ENCODE measurements around the gene SPAG9. TPM values are rescaled to one million over a fixed set of nuclear protein-coding genes. Genes with fewer than 3 reads are reported as not detected.
A peak's percentile ranks its signal among the peaks of the same experiment; 100 is the strongest.
"Not testable (repeated sequence)": the region's sequence is repeated elsewhere in the genome, so short reads cannot be mapped to it uniquely, and the experiment has no call there.

SPAG9 gene
- total RNA-seq, 1 donor from 2014 or later, result 72.9 TPM

DNA sequence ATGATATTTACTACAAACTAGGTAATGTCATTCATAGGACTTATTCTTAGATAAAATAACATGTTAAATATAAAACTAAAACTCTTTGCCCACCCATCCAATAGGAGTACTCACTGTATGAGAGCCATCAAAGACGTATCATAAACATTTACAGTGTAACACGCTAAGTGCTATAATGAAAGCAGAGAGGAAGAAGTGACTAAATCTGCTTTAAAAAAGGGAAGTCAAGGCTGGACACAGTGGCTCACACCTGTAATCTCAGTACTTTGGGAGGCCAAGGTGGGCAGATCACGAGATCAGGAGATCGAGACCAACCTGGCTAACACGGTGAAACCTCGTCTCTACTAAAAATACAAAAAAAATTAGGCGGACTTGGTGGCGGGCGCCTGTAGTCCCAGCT lies 32.4 kb downstream of the SPAG9 start:
- Mint-ChIP-seq H3K27ac (no peak overlapping the region), H3K4me1 (peaks cover 9% of the 10 kb centered on the region), H3K27me3 (ENCODE audit: low read depth) (no peaks in the 10 kb centered on the region), H3K36me3 (no peaks in the 10 kb centered on the region), H3K4me3 (no peak overlapping the region), H3K9me3 (no peaks in the 10 kb centered on the region)
- TF ChIP-seq, protein P1, sequence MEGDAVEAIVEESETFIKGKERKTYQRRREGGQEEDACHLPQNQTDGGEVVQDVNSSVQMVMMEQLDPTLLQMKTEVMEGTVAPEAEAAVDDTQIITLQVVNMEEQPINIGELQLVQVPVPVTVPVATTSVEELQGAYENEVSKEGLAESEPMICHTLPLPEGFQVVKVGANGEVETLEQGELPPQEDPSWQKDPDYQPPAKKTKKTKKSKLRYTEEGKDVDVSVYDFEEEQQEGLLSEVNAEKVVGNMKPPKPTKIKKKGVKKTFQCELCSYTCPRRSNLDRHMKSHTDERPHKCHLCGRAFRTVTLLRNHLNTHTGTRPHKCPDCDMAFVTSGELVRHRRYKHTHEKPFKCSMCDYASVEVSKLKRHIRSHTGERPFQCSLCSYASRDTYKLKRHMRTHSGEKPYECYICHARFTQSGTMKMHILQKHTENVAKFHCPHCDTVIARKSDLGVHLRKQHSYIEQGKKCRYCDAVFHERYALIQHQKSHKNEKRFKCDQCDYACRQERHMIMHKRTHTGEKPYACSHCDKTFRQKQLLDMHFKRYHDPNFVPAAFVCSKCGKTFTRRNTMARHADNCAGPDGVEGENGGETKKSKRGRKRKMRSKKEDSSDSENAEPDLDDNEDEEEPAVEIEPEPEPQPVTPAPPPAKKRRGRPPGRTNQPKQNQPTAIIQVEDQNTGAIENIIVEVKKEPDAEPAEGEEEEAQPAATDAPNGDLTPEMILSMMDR (IDR thresholded peaks at IDR 0.05; ENCODE audit: unreplicated experiment), result no peak
- DNase-seq (ENCODE audit: low spot score in 2 of 2, unreplicated experiment in 2 of 2), result no peak

DNA sequence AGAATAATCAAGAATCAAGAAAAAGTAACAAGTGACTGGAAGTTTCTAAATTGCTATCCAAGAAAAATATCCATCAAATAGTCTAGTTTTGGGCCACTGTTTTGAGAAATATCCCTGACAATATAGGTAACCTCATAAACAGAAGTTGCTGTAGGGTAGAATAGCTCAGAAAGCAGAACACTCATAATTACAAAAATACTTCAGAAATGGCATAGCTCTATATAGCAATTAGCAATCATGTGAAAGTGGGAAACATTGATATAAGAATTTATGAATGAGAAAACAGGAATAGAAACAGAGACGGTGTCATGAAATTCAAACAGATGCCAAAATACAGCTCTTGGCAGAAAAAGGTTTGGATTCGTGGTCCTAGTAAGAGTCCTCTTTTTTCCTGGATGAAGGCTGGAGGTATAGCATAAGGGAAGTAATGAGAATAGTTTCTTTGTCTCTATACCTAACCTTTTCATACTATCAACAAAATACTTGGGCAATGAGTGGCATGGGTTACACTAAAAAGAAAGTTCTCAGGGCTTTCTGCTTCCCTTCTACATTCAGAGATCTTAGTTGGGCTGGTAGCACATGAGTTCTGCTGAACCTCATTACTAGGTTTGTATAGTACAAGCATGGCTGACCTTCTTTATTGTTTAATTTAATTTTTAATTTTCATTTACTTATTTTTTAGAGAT lies 33.5 kb downstream of the SPAG9 start:
- Mint-ChIP-seq H3K4me3 (no peak overlapping the region), H3K9me3 (no peaks in the 10 kb centered on the region), H3K27me3 (ENCODE audit: low read depth) (no peaks in the 10 kb centered on the region), H3K4me1 (peaks cover 9% of the 10 kb centered on the region), H3K27ac (no peak overlapping the region), H3K36me3 (no peaks in the 10 kb centered on the region)
- TF ChIP-seq, protein P1 (IDR thresholded peaks at IDR 0.05; ENCODE audit: unreplicated experiment), result no peak
- no peak for DNase-seq (ENCODE audit: low spot score in 2 of 2, unreplicated experiment in 2 of 2)

DNA sequence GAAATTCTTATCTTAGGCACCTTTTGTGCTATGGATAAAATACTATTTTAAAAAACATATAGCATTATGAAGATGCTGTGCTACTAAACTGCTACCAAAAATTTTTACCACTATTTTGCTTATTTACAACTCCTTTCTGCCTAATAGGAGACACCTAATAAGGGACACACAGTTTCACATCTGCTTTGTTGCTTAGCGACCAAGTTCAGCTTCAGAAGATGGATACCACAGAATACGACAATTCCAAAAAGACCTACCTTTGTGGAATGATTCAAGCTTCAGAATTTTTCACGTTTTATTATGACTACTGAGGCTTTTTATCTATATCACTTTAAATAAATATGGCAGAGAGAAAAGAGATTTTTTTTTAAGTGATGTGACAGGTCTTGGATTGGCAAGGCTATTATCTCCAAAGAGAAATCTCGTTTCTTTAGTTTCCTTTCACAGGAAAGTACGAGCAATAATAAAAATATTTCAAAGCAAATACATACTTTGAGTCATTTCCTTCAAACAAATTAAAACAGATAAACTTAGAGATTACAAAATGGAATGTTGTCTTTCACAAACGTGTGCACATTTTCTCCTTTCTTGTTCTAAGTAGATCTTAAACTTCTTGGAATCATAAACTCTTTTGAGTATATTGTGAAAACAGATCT lies 35.4 kb downstream of the SPAG9 start:
- no peak overlapping the region for H3K4me3 Mint-ChIP-seq
- H3K4me1 Mint-ChIP-seq, result peaks cover 5% of the 10 kb centered on the region
- H3K27me3 Mint-ChIP-seq (ENCODE audit: low read depth), result no peaks in the 10 kb centered on the region
- TF ChIP-seq, protein P1 (IDR thresholded peaks at IDR 0.05; ENCODE audit: unreplicated experiment), result no peak
- H3K9me3 Mint-ChIP-seq, result no peaks in the 10 kb centered on the region
- no peaks in the 10 kb centered on the region for H3K36me3 Mint-ChIP-seq
- peak overlapping the region; percentile 10 for H3K27ac Mint-ChIP-seq
- no peak for DNase-seq (ENCODE audit: low spot score in 2 of 2, unreplicated experiment in 2 of 2)

DNA sequence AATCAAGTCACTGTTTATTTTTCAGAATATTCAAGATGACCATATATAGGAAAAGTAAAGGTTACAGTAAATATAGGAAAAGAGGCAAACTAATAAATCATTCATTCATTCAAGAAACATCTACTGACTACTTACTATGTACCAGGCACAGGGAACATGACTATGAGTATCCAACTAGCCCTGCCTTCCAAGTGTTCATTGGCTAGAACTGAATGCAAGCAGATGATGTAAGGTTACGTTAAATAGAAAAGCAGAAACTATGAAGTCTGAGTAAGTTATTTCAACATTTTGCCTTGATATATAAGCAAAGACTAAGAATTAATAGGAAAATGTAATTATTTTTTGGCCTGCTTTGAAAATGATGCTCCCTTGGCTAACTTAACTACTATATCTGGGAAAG lies 36.7 kb downstream of the SPAG9 start:
- H3K9me3 Mint-ChIP-seq, result no peaks in the 10 kb centered on the region
- peaks cover 5% of the 10 kb centered on the region for H3K4me1 Mint-ChIP-seq
- TF ChIP-seq, protein P1 (IDR thresholded peaks at IDR 0.05; ENCODE audit: unreplicated experiment), result no peak
- no peaks in the 10 kb centered on the region for H3K27me3 Mint-ChIP-seq (ENCODE audit: low read depth)
- DNase-seq (ENCODE audit: low spot score in 2 of 2, unreplicated experiment in 2 of 2), result no peak
- H3K36me3 Mint-ChIP-seq, result peaks cover 1% of the 10 kb centered on the region
- no peak overlapping the region for H3K4me3 Mint-ChIP-seq
- no peak overlapping the region for H3K27ac Mint-ChIP-seq

DNA sequence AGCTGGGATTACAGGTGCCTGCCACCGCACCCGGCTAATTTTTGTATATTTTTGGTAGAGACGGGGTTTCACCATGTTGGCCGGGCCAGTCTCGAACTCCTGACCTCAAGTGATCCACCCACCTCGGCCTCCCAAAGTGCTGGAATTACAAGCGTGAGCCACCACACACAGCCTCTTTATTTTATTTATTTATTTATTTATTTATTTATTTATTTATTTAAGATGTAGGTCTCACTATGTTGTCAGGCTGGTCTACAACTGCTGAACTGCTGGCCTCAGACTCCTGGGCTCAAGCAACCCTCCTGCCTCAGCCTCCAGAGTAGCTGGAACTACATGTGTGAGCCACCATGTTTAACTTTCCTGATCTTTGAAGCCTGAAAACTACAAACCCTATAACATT lies 37.3 kb downstream of the SPAG9 start:
- H3K27me3 Mint-ChIP-seq (ENCODE audit: low read depth); H3K27ac Mint-ChIP-seq; H3K4me1 Mint-ChIP-seq; DNase-seq (ENCODE audit: low spot score in 2 of 2, unreplicated experiment in 2 of 2); H3K4me3 Mint-ChIP-seq; H3K9me3 Mint-ChIP-seq; H3K36me3 Mint-ChIP-seq: not testable (repeated sequence)

DNA sequence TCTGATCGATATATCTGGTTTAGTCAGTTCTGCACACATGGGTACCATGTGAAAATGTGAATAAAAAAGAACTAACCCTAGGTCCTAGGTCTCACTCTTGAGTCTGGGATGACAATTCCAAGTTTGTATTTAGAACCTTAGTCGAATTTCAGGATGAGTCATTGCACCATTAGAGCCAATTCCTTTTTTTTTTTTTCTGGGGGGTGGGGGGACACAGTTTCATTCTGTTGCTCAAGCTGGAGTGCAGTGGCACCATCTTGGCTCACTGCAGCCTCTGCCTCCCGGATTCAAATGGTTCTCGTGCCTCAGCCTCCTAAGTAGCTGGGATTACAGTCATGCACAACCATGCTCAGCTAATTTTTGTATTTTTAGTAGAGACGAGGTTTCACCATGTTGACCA lies 41.6 kb downstream of the SPAG9 start:
- no peaks in the 10 kb centered on the region for H3K27me3 Mint-ChIP-seq (ENCODE audit: low read depth)
- TF ChIP-seq, protein P1 (IDR thresholded peaks at IDR 0.05; ENCODE audit: unreplicated experiment), result no peak
- H3K9me3 Mint-ChIP-seq, result no peaks in the 10 kb centered on the region
- H3K4me3 Mint-ChIP-seq, result no peak overlapping the region
- peaks cover 14% of the 10 kb centered on the region for H3K36me3 Mint-ChIP-seq
- H3K27ac Mint-ChIP-seq, result no peak overlapping the region
- no peak for DNase-seq (ENCODE audit: low spot score in 2 of 2, unreplicated experiment in 2 of 2)
- H3K4me1 Mint-ChIP-seq, result no peaks in the 10 kb centered on the region

All from mesothelial cell of epicardium (in vitro differentiated cells).